PC-3 (cell line): ENCODE results near the gene FAM217A.

Experiments used
- EZH2 ChIP-seq: fragments of 300-600 bp; sonication (generic); IDR thresholded peaks from one replicate; pipeline ENCODE4 v1.6.1; 2017; ENCODE audit warnings: antibody characterized with exemption, mild to moderate bottlenecking, low read length; ENCODE audit not compliant: unreplicated experiment
- TF ChIP-seq, protein P1 (sequence below): fragments of 300-600 bp; sonication (generic); conservative IDR thresholded peaks from 2 replicates; pipeline ENCODE4 v1.5.1; 2017; ENCODE audit warnings: antibody characterized with exemption, low read depth, mild to moderate bottlenecking, low read length

DNA sequence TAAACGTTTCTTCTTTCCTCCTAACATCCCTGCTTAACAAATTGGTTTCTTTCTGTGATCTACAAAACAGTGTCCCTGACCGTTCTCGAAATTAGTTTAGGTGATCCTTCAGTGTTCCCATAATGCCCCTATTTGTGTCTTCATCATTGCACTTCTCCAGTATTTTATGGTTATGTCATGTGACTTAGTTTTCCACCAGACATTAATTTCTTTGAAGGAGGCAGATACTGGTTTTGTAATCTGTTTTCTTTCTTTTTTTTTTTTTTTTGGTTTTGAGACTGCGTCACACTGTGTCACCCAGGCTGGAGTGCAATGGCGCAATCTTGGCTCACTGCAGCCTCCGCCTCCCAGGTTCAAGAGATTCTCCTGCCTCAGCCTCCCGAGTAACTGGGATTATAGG is 49.2 kb downstream of the FAM217A start:
- TF ChIP-seq, protein P1, sequence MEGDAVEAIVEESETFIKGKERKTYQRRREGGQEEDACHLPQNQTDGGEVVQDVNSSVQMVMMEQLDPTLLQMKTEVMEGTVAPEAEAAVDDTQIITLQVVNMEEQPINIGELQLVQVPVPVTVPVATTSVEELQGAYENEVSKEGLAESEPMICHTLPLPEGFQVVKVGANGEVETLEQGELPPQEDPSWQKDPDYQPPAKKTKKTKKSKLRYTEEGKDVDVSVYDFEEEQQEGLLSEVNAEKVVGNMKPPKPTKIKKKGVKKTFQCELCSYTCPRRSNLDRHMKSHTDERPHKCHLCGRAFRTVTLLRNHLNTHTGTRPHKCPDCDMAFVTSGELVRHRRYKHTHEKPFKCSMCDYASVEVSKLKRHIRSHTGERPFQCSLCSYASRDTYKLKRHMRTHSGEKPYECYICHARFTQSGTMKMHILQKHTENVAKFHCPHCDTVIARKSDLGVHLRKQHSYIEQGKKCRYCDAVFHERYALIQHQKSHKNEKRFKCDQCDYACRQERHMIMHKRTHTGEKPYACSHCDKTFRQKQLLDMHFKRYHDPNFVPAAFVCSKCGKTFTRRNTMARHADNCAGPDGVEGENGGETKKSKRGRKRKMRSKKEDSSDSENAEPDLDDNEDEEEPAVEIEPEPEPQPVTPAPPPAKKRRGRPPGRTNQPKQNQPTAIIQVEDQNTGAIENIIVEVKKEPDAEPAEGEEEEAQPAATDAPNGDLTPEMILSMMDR = no peak
- TF ChIP-seq EZH2 = no peak
